ENCODE measurements around the gene KCTD12.

KCTD12 gene

GRCh38 chr13:76853481-76853880, 32.7 kb downstream of the KCTD12 start:
- DNase-seq: no peak

DNA sequence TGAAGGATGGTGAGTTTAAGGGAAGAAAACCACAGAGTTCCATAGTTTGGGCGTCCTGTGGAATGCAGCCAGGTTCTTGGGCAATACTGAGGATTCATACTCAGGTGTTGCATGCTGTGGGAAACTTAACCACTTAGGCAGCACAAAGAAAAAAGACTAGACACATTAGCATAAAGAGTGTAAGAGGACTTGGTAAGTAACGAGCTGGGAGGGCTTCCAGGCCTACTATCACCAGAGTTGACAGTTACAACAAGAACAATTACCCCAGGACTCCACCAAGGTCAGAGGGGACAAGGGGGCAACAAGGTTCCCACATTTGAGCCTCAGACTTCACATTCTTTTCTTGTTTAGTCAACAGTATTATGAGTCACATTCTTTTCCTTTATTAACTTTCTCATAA, 33.2 kb downstream of the KCTD12 start:
- no peak for DNase-seq

- DNase-seq: no peak
These were observed 34.2 kb downstream of the KCTD12 start for GRCh38 chr13:76851961-76852360.

- no peak for DNase-seq
These were observed 36.7 kb downstream of the KCTD12 start for GRCh38 chr13:76849493-76849892.

DNA sequence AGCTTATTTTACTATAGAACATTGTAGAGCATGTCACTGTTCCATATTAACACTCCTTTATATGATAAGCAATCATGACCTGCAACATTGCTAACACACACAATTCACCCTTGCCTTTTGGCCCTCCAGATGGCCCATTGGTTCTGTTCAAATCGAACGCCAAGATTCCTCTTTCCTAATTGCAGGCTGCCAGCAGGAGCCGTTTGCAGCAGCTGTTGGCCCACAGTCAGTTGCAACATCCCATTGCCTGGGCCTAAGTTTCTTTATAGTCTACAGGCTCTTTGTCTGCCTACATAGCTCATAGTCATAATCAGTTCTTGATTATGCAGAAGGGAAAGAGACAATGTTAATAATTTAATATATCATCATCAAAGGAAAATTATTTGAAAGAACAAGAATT, 37.6 kb downstream of the KCTD12 start:
- no peak for DNase-seq

- DNase-seq: no peak
These were observed 39.8 kb downstream of the KCTD12 start for GRCh38 chr13:76846363-76846762.

GRCh38 chr13:76845865-76846264, 40.3 kb downstream of the KCTD12 start:
- DNase-seq: no peak

DNA sequence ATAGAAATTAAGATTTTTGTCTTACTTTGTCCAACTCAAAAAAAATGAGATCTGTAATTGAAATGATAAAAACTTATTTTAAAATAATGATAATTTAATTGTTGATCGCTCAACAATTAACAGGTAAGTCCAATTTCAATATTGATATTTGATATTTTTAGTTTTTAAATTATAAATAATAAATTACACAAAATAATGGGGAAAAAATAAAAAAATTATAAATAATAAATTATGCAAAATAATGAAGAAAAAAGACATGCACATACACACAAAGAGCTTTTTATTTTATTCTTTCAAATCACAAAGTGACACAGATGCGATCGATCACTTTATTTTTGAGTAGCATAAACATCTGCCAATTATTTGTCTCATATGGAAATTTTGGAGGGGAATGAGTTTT, 40.8 kb downstream of the KCTD12 start:
- no peak for DNase-seq

- no peak for DNase-seq
These were observed 48.4 kb downstream of the KCTD12 start for GRCh38 chr13:76837801-76838200.

DNA sequence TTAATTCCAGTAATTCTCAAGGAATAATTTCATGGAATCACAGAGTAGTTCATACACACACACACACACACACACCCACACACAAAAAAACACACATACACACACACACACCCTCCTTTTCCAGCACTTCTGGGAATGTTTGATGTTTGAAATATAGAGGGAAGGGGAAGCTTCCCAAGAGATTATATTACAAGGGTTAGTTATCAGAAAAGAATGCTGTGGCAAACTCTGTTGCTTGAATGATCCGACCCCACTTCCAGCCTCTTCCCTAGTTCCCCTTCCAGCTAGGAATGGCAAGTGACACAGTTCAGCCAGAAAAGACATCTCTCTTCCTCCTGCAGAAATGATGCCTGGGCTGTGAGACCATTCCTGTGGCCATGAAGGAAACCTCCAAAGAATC, 49.9 kb downstream of the KCTD12 start:
- DNase-seq: no peak

DNA sequence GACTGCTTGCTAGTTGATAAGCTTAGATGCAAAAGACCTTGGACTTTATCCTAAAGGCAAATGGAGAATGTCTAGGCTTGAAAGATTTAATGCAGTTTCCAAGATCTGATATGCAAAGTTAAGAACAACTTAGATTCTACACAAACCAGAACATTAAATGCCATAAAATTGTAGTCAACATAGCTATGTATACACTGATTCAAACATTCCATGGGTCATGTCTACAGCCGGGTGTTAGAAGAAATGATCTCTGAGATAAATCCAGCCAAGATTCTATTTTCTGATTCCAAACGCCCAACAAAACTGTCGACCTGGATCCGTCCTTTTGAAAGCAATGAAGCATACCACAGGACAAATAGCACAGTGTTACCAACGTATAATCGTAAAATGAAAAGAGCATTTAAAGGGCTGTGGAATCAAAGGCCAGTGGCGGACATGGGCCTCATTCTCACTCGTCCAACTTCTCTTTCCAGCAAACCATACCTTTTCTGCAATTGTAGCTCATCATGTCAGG, 52.7 kb downstream of the KCTD12 start:
- no peak for DNase-seq

DNA sequence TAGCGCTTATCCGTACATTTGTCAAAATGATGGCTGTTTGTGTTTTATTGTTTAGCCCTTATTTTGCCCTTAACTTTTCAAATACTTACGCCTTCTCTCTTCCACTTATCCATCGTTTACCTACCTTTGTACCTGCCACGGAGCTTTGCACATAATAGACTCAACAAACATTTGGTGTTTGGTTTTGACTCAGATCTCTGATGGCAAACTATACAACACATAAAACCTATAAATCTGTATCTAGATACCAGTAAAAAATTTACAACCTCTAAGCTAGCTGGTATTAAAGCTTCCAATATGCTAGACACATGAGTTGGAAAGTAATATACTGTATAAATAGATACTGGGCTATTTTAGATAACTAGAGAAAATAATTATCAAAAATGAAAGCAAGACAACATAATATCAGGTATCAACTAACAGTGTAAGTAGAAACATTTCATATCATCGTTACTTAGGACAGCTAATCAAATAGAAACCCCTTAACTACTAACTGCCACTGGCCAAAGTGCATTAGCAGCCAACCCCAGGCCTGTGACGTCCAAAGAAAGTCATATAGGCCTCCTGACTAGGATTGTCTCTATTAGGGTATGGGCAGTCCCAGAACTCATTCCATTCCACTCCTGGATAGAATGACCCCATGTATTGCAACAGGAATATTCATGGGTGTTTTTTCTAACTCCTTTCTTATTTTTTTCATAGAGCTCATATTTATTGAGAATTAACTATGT, 53.8 kb downstream of the KCTD12 start:
- no peak for DNase-seq

- no peak for DNase-seq
These were observed 55.4 kb downstream of the KCTD12 start for GRCh38 chr13:76830805-76831204.

Data from stimulated activated CD4-positive, alpha-beta T cell treated with anti-CD3 and anti-CD28 coated beads, Interleukin-2, amount 100 ng/mL, for 48 hours (primary cell).